ENCODE measurements around the gene COQ10B. TPM values are rescaled to one million over a fixed set of nuclear protein-coding genes. Genes with fewer than 3 reads are reported as not detected.

The COQ10B gene
- total RNA-seq, 3 donors from 2014 or later: 28.1 to 32.4 (median 31.7) TPM

DNA sequence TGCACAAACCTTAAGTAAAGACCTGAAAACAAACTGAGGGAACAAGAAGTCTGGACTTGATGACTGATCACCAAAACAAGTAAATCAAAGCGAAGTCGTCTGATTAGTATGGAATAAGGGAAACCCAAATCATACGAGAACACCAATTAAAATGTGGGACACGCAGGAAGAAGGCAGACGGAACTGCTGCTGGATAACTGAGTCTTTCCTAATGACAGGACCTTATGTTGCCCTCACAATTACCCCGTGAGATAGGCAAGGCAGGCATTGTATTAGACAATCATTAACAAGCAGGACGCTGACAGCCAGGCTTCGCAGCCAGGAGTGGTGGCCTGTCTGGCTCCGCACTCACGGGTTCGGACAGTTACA lies 614 bp upstream of the COQ10B start:
- Histone ChIP-seq H3K4me3 (peak overlapping the region; percentile 69), H3K4me1 (ENCODE audit: low read depth) (peaks cover 19% of the 10 kb centered on the region), H3K36me3 (ENCODE audit: low read depth) (peaks cover 7% of the 10 kb centered on the region), H3K9me3 (no peaks in the 10 kb centered on the region)
- DNase-seq (no peak), ATAC-seq (peak; percentile 65)
- intact Hi-C loops (cut with DNase I, micrococcal nuclease): no loop called here
- TF ChIP-seq CTCF (IDR thresholded peaks at IDR 0.05): no peak

DNA sequence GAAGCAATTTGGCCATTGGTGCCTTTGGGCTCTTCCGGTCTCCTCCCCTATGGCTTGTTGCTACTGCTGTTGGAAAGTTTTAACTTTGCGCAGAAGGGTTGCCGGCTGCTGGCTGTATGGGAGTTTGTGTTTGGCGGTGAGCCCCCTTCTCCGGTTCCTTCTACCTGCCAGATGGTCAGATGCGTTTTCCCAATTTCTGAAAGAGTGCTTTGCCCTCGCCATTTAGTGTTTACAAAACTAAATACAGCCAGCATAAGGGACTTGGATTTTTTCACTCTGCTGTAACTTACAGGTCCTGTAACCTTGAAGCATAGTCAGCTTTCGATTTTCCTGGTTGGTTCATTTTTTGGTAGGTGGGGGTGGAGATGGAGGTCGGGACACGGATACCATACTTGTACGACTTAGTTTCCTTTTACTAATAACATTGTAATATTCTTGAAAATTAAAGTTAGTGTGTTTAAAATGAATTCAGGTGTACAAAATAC lies 604 bp downstream of the COQ10B start:
- Histone ChIP-seq H3K9me3 (no peaks in the 10 kb centered on the region), H3K4me3 (peak overlapping the region; percentile 69), H3K4me1 (ENCODE audit: low read depth) (peaks cover 20% of the 10 kb centered on the region), H3K36me3 (ENCODE audit: low read depth) (peaks cover 7% of the 10 kb centered on the region)
- DNase-seq (peak in 1 of 3 donors; percentile 77), ATAC-seq (peak; percentile 74)
- no peak for TF ChIP-seq CTCF (IDR thresholded peaks at IDR 0.05)
- intact Hi-C loops (cut with DNase I, micrococcal nuclease): no loop called here

DNA sequence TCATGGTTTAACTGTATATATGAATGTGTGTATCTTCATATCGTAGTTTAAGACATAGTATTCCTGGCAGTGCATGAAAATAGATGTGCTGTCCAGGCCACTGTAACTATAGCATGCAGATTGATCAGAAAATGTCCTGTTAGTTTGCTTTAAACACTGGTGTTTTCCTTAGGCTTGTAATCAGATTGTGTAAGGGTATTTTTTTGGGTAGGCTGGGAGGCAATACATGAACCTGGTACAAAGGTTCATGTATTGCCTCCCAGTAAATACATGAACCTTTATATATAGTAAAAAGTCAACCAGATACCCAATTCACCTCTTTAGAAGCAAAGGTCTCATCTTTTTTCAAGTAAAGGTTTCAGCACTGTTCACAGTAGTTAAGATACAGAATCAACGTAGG lies 1.6 kb downstream of the COQ10B start:
- H3K36me3 ChIP-seq (ENCODE audit: low read depth): peaks cover 7% of the 10 kb centered on the region
- intact Hi-C loops (cut with DNase I, micrococcal nuclease): no loop called here

DNA sequence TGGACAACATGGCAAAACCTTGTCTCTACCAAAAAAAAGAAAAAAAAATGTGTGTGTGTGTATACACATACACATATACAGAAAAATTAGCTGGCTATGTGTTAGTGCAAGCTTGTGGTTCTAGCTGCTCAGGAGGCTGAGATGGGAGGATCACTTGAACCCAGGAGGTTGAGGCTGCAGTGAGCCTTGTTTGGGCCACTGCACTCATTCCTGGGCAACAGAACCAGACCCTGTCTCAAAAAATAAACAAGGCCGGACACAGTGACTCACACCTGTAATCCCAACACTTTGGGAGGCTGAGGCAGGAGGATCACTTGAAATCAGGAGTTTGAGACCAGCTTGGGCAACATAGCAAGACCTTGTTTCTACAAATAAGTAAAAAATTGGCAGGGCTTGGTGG lies 2.1 kb downstream of the COQ10B start:
- H3K4me1 ChIP-seq (ENCODE audit: low read depth): peaks cover 29% of the 10 kb centered on the region
- intact Hi-C loops (cut with DNase I, micrococcal nuclease): no loop called here
- peaks cover 7% of the 10 kb centered on the region for H3K36me3 ChIP-seq (ENCODE audit: low read depth)
- no peak for TF ChIP-seq CTCF (IDR thresholded peaks at IDR 0.05)
- ATAC-seq (no peak), DNase-seq (no peak)
- no peak overlapping the region for H3K4me3 ChIP-seq
- H3K9me3 ChIP-seq: no peaks in the 10 kb centered on the region

More for the DNA sequence above, 1.6 kb downstream of the COQ10B start:
- Histone ChIP-seq H3K4me1 (ENCODE audit: low read depth) (peaks cover 24% of the 10 kb centered on the region), H3K4me3 (no peak overlapping the region), H3K9me3 (no peaks in the 10 kb centered on the region)
- TF ChIP-seq CTCF (IDR thresholded peaks at IDR 0.05): no peak
- ATAC-seq (no peak), DNase-seq (no peak)

DNA sequence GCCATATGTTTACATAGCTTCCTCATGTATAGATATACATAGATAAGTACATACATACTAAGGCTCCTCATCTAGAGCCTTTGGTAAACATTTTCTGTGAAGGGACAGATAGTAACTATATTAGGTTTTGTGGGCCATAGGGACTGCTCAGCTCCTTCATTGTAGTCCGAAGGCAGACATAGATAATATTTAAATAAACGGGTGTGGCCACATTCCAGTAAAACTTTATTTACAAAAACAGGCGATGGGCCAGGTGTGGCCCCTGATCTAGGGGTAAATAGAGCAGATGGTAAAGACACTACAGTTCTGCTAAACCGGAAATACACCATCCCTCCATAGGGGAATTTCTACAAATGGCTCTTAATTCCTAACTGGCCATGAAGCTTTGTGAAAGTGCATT lies 7.3 kb downstream of the COQ10B start:
- no peaks in the 10 kb centered on the region for H3K9me3 ChIP-seq
- DNase-seq (peak in 1 of 3 donors; percentile 43), ATAC-seq (peak; percentile 72)
- peaks cover 22% of the 10 kb centered on the region for H3K4me1 ChIP-seq (ENCODE audit: low read depth)
- intact Hi-C loops (cut with DNase I, micrococcal nuclease): no loop called here
- no peak for TF ChIP-seq CTCF (IDR thresholded peaks at IDR 0.05)
- H3K4me3 ChIP-seq: no peak overlapping the region
- peaks cover 4% of the 10 kb centered on the region for H3K36me3 ChIP-seq (ENCODE audit: low read depth)

DNA sequence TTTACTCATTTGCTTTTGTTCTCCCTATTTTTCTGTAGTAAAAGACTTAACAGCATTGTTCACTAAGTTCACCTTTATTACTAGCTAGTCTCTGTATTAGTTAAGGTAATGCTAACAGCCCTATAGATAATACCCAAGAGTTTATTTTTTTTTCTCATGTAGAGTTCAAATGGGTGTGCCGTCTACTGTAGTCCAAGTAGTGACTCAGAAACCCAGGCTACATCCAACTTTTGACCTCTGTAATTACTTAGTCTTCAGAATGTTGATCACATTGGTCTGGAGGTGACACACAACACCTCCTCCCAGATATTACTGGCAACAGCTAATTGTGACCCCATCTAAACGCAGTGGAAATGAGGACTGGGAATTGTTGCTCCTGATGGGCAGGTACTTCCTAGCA lies 7.7 kb downstream of the COQ10B start:
- no peak for DNase-seq
- TF ChIP-seq CTCF (IDR thresholded peaks at IDR 0.05): no peak
- H3K36me3 ChIP-seq (ENCODE audit: low read depth): peaks cover 4% of the 10 kb centered on the region
- intact Hi-C loops (cut with DNase I, micrococcal nuclease): no loop called here
- ATAC-seq: peak; percentile 94
- H3K9me3 ChIP-seq: no peaks in the 10 kb centered on the region
- peaks cover 22% of the 10 kb centered on the region for H3K4me1 ChIP-seq (ENCODE audit: low read depth)
- no peak overlapping the region for H3K4me3 ChIP-seq
